Heart left ventricle (tissue), 13 donors: ENCODE measurements around the gene CNTN5.

ENCODE experiments used
- POLR2A ChIP-seq, 2 donors: fragments of 450-650 bp; IDR thresholded peaks; one replicate each; pipeline ENCODE4 v1.6.1; 2017; ENCODE audit warnings: antibody characterized with exemption in 2 of 2, mild to moderate bottlenecking in 2 of 2, moderate library complexity in 2 of 2
- TF ChIP-seq, protein P1 (sequence below), 12 donors: fragments of 200-600 bp; sonication (generic) in 4 of 12; IDR thresholded peaks; one replicate each; pipeline versions ENCODE4 v1.5.0 to v1.8.0; 2018 to 2022; ENCODE audit warnings: antibody characterized with exemption in 12 of 12, mild to moderate bottlenecking in 5 of 12
- donor health status: ischemic (EF 13 %, LVEDD 7.1; RV severe dilation, severe dysfunction).
- donor health status: DM: no; HTN: yes; CAD: no.
- donor health status: DM: no; HTN: no; CAD: no.
- donor health status: ischemic (EF 25% LVEDD 6.9; RV normal size, moderate dysfunction).
- donor health status: ischemic (EF 25% LVEDD 5.7; RV mildly dilated, moderate dysfunction).
- donor health status: ischemic (EF 35%, LVEDD 5.7; RV mildly dilated, moderate dysfunction).
- donor health status: nonischemic (EF 11% LVEDD 7.7; RV severe dilation, severe dysfunction).
- donor health status: DM: yes; HTN: yes; CAD: no.
- donor health status: PGD.
- donor health status: ischemic (EF 29% LVEDD 5.4; RV normal size, mild dysfunction).
- donor health status: nonischemic (EF 23%, LVEDD 6.1; RV moderate dilation, normal function).

DNA sequence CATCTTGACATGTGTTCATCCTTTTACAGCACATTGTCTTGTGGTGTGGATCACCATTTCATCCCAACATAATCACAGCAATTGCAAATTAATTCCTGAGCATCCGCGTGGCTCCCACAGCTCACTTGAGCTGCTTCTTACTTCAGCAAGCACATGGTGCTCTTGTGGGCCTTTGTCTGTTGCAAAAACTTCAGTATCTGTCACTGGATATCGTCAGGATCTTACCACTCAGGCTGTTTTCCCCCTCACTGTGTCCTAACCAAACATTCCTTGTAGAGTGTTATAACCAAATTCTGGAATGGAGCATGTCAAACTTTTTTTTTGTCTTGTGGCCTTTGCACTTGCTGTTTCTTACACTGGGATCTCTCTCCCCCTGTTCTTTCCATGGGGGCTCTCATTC, 983.2 kb downstream of the CNTN5 start:
- TF ChIP-seq, protein P1, sequence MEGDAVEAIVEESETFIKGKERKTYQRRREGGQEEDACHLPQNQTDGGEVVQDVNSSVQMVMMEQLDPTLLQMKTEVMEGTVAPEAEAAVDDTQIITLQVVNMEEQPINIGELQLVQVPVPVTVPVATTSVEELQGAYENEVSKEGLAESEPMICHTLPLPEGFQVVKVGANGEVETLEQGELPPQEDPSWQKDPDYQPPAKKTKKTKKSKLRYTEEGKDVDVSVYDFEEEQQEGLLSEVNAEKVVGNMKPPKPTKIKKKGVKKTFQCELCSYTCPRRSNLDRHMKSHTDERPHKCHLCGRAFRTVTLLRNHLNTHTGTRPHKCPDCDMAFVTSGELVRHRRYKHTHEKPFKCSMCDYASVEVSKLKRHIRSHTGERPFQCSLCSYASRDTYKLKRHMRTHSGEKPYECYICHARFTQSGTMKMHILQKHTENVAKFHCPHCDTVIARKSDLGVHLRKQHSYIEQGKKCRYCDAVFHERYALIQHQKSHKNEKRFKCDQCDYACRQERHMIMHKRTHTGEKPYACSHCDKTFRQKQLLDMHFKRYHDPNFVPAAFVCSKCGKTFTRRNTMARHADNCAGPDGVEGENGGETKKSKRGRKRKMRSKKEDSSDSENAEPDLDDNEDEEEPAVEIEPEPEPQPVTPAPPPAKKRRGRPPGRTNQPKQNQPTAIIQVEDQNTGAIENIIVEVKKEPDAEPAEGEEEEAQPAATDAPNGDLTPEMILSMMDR (IDR thresholded peaks at IDR 0.05): no peak
- TF ChIP-seq POLR2A (IDR thresholded peaks at IDR 0.05): no peak
